ENCODE data around the gene AXIN1. TPM values are rescaled to one million over a fixed set of nuclear protein-coding genes. Genes with fewer than 3 reads are reported as not detected.

Gene AXIN1
- total and polyA plus RNA-seq, 2 of the 8 experiments (the other 6 are each of a cell fraction or from before 2014, with no cell fraction given), result 12.5 to 41.9 TPM

GRCh38 chr16:314351-314750 is 38.2 kb downstream of the AXIN1 start (continued):
- no peak for TF ChIP-seq NRF1 (IDR thresholded peaks at IDR 0.05; ENCODE audit: low read depth, low read length)
- no peak for TF ChIP-seq CTCF (IDR thresholded peaks at IDR 0.05; ENCODE audit: control extremely low read depth in 1 of 3, insufficient read depth in 1 of 3, low read depth in 1 of 3, low read length in 3 of 3)
- no peak for TF ChIP-seq ATF3 (IDR thresholded peaks at IDR 0.05; ENCODE audit: insufficient read depth, low read depth, low read length)
